ENCODE data around the gene ECT2L.
A peak's percentile ranks its signal among the peaks of the same experiment; 100 is the strongest.

Gene ECT2L

DNA sequence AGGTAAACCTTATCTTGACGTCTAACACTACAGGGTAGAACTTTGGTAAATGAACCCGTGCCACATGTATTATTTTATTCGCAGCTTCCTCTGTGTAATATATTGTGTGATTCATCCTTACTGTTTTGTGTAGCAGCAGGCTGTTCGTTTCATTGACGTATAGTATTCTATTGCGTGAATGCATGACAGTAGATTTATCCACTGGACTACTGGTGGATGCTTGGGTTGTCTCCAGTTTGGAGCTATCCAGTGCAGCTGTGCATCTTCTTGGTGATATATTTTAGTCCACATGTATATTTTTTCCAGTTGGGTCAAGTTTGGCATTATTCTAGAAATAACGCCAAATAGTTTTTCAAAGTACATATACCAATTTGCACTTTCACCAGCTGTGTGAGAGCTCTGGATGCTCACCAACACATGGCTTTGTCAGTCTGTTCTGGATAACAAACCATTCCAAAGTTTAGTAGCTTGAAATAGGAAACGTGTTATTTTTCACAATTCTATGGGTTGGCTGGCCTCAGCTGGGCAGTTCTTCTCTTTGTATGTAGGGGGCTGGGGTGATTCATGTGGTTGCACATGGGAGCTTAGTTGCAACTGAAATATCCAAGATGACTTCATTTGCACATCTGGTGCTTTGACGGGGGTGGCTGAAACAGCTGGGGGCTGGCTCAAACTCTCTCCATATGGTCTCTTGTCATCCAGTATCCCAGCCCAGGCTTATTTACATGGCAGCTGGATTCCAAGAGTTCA is 9.3 kb downstream of the ECT2L start:
- DNase-seq (ENCODE audit: low spot score) = no peak

DNA sequence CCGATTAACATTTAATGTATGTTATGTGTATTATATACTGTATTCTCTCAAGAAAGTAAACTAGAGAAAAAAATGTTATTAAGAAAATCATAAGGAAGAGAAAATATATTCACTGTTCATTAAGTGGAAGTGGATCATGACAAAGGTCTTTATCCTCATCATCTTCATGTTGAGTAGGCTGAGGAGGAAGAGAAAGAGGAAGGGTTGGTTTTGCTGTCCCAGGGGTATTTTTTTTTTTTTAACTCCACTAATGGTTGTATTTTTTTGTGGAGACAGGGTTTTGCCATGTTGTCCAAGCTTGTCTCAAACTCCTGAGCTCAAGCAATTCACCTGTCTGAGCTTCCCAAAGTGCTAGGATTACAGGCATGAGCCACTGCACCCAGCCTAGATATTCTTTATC is 11.0 kb downstream of the ECT2L start:
- DNase-seq (ENCODE audit: low spot score) = no peak

DNA sequence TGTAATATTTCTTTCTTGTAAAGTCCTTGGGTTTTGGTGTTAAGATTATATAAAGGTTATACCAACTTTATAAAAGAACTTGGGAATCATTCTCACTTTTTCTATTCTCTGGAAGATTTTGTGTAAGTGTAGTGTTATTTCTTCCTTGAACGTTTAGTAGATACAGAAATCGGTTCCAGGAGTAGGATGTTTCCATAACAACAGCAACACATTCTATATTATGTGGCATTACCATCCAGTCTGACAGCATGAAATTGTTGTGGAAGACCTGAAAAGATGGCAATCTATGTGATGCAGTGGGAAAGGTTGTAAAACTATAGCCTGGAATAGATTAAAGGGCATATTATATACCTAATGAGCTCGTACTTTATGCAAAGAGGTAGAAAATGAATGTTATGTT is 13.8 kb downstream of the ECT2L start:
- no peak for DNase-seq (ENCODE audit: low spot score)

DNA sequence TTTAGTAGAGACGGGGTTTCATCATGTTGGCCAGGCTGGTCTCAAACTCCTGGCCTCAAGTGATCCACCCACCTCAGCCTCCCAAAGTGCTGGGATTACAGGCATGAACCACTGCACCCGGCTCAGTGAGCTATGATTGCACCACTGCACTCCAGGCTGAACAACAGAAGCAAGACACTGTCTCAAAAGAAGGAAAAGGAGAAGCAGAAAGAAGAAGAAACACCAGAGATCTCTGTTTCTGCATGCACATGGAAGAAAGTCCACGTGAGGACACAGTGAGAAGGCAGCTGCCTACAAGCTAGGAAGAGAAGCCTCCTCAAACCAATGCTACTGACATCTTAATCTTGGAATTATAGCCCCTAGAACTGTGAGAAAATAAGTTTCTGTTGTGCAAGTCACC is 16.0 kb downstream of the ECT2L start:
- no peak for DNase-seq (ENCODE audit: low spot score)

DNA sequence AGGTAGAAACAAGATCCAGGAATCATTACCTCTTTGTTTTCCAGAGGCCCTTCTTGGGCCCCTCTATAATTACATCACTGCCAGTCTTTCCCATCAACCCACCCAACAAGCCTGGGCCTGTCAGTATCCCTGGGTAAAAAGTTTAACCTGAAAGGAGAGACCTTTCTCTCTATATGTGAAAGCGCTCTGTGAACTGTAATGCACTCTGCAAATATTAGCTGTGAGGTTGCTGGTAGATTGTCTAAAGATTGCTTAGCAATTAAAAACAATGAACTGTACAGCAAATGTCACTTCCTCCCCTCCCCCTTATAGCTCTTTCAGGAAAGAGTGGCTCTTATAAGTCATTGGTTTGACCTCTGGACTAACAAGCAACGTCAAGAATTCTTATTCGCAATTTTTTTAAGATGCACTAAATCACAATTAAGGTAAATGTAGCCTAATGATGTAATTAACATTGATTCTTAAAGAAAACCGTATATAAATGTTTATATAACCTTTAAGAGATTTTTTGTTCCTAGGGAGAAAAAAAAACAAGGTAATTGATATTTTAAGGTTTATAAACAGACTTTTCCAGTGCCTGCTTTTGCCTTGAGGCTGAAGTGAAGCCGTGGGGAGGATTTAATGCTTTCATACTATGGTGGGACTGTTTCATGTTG is 18.4 kb downstream of the ECT2L start:
- no peak for DNase-seq (ENCODE audit: low spot score)

DNA sequence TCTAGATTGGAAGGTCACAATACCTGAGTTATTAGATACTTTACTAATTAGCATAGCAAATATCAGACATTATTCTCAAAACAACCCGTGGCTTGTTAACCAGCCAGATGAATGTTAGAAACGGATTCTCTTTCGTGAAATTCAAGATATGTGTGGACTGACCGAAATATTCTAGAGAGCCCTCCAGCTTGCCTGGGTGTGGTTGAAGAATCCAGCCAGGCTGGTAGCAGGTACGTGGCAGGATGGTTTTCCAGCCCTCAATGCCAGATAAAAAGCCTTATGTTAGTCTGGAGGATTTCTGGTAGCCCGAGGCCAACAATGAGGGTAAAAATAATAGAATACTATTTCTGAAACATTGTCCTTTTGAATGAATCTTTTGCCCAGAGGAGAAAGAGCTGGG is 19.3 kb downstream of the ECT2L start:
- DNase-seq (ENCODE audit: low spot score) = no peak

DNA sequence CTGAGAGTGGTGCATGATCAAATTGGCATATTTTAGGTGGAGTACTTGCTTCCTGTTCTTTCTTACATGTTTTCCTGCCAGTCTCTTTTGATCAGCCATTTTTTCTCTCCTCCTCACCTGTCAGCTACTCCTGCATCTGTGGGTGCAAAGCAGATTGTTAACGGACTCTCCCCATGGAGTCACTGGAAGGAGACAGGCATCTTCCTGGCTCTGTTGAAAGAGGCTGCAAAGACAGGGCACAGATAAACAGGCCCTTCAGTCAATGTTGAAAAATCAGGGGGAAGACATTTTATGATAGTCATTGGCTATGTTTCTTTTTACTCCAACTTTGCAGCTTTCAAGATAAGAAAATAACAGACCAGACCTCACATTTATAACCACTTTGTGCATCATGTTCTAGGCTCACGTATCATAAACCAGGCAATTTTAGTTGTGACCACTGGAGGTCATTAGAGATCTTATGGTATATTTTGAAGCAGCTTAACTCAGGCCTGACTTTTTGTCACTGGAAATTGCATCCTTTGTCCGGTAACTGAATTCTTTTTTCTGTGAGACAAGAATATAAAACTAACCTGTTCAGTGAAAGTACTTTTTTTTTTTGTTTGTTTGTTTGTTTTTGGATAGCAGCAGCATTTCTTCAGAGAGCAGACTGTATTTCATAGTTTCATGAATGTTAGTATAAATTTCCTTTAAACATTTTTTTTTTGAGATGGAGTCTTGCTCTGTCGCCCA is 20.1 kb downstream of the ECT2L start:
- DNase-seq (ENCODE audit: low spot score) = peak; percentile 77

DNA sequence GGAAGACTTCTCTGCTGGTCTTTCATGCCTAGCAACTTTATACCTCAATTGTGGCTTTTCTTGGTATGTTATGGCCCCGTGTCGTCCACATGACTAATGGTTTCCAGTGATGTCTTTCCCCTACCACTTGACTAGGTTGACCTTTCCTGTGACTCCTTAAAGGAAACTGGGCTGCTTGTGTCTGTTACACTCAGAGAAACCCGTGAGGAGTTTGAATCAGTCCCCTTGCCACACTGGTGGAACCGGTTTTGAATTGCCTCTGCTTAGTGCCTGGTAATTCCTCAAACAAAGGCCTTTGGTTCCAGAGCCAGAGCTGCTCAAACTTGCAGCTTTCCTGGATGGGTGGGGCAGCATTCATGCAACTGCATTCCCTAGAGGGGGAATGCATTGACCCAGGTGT is 21.9 kb downstream of the ECT2L start:
- DNase-seq (ENCODE audit: low spot score) = peak; percentile 95

DNA sequence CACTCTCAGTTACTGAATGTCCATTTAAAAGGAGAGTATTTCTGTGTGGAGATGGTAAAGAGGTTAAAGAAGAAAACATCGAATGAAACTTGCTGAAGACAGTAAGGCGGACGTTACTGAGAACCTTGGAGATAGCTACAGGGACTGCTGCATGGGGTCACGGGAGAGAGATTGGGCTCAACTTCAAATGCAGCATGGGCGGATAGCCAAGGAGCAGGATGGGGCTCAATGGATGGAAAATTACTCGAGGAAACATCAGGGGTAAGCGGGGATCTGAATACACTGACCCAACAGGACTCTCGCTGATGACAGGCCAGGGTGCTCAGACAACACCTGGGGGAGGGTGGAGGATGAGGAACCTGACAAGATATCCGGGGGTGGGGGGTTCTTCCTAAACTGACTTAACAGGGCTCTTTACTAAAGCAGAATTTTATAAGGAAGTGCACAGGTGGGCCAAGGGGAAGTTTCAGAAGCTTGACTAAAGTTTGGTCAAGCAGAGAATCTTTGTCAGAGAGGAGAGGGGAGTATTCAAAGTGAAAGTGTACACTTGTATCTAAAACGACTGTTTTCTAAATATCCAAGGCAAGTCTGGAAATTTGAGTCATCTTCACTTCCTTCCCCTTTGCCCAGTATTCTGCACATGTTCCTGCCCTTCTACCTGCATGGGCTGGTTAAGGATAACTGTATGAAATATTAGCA is 22.8 kb downstream of the ECT2L start:
- peak; percentile 16 for DNase-seq (ENCODE audit: low spot score)

DNA sequence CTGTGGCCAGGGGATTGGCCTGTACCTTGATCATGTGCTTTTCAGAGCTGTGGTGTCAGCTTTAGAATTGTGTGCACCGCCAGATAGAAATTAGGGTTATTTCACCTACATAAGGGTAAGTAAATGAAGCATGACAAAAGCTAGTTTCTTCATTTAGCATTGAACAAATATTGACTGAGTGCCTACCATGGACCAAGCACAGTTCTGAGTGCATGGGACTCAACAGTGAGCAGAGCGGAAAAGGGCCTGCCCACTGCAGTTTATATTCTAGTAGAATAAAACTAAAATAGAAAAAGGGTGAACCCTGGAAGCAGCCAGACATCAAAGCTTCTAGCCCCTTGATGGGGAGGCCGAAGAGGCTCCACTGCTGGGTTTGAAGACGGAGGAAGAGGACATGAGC is 25.6 kb downstream of the ECT2L start:
- DNase-seq (ENCODE audit: low spot score) = no peak

DNA sequence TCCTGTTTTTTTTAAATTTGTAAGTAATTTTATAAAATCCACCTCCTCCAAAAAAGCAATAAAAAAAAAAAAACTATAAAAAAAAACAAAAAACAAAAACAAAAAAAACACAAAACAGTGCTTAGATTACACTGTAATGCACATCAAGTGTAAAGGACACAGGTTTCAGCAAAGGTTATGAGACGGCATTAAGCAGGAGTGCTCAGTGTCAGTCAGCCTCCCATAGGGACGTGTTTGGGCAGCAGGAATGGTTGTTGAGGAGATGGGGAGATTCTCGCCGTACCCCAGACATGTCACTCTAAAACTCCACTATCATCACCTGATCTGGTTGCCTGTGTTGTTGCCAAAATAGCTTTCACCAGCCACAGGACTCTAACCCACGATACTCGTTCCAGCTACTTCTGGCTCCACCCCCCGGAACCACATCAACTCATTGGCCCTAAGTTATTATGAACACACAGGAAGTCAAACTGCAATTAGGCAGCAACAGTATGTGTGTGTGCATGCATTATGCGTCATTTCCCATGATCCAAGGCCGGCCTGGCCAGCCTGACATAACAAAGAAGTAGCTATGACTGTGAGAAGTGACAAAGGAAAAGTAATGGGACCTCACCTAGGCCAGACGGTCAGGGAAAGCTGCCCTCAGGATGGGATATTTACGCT is 28.7 kb downstream of the ECT2L start:
- DNase-seq (ENCODE audit: low spot score) = peak; percentile 52

DNA sequence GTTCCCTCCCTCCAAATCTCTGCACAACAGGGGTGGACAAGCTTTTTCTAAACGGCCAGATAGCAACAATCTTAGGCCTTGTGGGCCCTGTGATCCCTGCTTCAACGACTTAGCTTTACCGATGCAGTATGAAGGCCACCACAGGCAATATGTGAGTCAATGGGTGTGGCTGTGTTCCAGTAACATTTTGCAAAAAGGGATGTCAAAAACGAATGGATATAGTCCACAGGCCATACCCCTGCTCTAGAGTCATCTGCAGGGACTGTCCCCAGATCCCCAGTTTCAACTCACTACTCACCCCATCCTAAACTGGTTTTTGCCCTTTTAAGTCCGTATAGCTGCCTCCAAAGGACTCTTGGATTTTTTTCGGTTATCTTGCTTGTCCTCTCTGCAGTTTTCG is 34.4 kb downstream of the ECT2L start:
- no peak for DNase-seq (ENCODE audit: low spot score)

DNA sequence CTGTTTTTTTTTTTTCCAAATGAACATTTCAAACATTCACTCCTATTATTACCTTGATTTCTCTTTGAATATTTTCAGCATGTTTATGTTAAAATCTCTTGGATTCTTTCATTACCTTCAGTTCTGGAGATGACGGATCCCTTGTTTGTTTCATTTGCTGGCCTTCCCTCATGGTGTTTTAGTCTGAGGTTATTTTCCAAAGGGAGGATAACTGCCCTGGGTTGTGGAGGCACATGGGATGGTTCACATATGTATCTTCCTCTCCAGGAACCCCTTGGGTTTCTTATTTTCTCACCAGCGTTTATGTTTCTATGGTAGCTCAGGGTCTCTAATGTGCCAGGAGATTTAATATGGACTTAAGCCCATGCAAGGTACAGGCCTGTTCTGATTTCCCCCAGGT is 36.3 kb downstream of the ECT2L start:
- DNase-seq (ENCODE audit: low spot score) = no peak

DNA sequence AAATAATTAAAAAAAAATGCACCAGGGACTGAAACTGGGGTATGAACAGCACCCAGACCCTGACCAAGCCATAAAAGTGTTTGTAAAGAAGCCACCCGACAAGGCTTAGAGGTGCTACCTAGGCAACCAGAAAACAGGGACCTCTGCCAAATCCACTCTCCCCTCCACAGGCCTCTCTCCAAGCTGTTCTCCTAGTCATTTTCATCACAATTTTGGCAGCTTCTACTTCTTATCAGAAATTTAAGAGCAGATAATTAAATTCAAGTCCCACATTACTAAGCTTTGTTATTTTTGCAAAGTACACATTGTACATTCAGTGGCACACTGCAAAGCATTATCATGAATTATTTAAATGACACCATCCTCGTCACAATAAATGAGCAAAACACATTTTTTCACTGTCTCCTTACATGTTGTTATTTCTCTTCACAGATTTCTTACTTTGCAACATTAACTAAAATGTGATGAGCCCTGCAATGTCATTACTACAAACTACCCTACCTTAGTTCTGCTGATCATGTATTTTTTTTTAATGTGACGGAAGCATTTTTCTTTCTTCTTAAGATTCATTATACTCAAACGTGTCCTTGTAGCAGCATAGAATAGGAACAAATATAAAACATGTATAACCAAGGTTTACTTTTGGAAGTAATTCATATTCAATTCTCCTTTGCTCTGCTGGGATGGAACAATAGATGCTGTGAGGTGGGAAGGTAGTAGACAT is 38.1 kb downstream of the ECT2L start:
- no peak for DNase-seq (ENCODE audit: low spot score)

DNA sequence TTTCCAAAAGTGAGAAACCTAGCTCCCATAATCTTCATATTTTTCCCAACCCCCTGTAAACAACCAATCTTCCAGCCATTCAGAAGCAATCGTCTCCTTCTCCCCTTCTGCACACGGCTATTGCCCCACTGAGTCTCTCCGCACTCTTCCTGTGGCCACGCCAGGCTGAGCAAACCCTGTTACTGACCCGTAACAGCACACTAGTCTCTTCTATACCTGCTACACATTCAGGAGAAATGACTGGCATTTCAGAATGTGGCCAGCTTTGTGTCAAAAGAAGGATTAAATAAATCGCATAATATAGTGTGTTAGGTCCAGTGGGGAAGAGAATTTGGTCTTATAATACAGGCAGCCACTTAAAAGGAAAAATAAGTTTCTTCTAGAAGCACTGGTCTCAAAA is 41.4 kb downstream of the ECT2L start:
- peak; percentile 55 for DNase-seq (ENCODE audit: low spot score)

DNA sequence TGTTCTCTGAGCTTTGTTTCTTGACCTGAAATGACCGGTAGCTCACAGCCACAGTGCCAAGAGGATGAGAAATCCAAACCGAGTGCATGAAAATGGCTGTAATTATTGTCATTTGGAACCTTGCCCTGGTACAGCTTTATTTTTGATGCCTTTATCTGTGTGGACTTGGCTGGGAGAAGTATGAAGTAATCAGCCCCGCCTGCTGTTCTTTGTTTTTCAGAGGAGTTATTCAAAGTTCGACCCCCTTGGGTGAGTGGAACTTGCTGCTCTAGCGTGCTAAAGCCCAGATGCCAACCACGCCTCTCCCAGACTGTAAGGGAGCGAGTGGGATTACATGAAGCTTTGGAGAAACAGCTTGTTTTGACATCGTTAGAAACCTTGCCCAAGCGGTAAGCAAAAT is 48.3 kb downstream of the ECT2L start:
- no peak for DNase-seq (ENCODE audit: low spot score)

DNA sequence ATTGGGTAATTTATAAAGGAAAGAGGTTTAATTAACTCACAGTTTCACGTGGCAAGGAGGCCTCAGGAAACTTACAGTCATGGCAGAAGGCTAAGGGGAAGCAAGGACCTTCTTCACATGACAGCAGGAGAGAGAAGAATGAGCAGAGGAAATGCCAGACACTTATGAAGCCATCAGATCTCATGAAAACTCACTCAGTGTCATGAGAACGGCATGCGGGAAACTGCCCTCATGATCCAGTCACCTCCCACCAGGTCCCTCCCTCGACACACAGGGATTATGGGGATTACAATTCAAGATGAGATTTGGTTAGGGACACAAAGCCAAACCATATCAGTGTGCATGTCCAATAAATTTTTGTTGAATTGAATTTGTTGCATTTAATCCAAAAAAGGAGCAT is 52.0 kb downstream of the ECT2L start:
- no peak for DNase-seq (ENCODE audit: low spot score)

DNA sequence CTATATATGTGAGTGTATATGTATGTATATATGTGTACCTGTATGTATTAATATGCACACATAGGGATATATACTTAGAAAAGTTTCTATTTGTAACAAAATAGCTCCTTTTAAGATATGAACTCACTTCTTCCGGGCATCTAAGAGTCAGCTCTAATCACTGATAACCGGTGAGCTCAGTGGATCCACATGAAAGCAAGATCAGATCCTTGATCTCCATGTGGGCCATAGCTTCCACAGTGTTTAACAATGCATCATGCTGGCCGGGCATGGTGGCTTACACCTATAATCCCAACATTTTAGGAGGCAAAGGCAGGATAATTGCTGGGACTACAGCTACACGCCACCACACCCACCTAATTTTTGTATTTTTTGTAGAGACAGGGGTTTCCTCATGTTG is 52.6 kb downstream of the ECT2L start:
- DNase-seq (ENCODE audit: low spot score) = no peak

DNA sequence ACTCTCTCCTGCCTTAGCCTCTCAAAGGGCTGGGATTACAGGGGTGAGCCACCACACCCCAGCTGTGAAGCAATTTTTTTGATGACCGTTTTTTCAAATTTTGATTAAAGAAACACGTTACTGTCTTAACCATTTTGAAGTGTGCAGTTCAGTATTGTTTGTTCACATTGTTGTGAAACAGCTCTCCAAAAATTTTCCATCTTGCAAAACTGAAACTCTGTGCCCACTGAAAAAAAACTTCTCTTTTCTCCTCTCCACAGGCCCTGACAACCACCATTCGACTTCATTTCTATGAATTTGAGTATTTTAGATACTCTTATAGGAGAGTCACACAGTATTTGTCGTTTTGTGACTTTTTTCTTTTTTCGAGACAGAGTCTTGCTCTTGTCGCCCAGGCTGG is 53.9 kb downstream of the ECT2L start:
- DNase-seq (ENCODE audit: low spot score) = no peak

DNA sequence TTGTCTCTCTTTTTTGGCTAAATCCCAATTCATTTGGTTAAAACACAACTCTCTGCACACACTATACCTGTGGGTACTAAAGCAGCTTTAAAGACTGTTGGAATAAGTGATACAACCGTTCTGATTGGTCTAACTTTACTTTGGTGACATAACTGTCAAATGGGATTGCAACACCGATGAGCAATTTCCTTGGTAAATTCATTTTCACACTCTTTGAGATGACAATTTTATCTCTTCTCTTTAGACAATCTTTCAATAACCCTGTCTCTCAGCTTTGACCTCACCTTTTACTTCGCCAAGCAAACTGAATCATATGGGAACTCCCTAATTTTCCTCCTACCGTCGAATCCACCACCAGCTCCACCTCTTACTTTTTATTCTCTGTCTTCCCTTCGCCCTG is 60.8 kb downstream of the ECT2L start:
- no peak for DNase-seq (ENCODE audit: low spot score)

DNA sequence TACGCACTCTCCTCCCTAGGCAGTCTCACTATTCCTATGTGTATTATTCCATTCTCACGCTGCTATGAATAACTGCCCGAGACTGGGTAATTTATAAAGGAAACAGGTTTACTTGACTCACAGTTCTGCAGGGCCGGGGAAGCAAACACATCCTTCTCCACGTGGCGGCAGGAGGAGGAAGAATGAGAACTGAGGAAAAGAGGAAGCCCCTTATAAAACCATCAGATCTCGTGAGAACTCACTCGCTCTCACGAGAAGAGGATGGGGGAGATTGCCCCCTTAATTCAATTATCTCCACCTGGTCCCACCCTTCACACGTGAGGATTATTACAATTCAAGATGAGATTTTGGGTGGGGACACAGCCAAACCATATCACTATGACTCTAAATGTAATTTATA is 61.9 kb downstream of the ECT2L start:
- DNase-seq (ENCODE audit: low spot score) = no peak

DNA sequence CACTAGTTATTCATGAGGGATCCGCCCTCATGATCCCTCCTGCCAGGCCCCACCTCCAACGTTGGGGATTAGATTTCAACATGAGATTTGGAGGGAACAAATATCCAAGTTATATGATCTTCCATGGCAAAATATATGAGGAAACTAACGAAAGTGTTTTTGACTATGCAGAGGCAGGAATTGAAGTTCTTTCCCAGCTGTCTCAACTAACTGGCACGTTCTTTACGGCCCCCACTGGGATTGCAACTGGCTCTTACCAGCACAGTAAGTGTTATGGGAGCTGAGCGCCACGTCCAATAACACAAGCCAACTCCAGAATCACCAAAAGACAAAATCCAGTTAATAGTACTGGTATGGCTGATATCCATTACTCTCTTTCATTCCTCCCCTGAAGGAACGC is 66.6 kb downstream of the ECT2L start:
- DNase-seq (ENCODE audit: low spot score) = no peak
